ENCODE results near the gene RTN4IP1.
"Not testable (repeated sequence)": the region's sequence is repeated elsewhere in the genome, so short reads cannot be mapped to it uniquely, and the experiment has no call there.

Gene RTN4IP1

DNA sequence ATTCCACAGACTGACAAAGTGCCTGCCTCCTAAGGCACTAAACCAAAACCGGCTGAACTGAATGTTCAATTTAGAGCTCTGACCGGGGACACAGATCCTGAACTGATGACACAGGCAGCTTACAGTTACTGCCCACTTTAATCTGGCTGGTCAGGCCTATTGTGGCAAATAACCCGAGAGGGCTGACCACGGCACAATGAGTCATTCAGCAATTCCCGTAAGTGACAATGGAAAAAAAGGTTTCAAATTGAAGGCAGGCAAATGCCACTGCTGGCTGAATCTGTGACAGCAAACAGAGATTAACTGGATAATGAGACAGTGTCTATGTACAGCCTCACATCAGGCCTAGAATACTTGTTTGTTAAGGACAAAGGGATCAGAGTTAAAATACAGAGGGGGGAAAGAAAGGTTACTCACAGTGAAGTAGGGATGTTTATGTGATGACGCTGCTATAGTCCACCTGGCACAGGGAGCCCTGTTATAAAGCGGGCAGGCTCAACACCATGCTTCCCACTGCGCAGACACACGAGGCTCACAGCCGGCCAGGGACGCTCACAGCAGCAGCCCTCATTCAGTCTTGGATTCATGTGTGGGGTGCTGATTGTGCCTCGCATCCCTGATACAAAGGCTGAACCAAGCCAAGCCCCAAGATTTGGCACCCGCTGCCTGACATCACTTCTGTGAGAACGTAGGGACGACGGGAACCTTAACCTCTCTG lies 54.4 kb downstream of the RTN4IP1 start:
- no peak for DNase-seq

DNA sequence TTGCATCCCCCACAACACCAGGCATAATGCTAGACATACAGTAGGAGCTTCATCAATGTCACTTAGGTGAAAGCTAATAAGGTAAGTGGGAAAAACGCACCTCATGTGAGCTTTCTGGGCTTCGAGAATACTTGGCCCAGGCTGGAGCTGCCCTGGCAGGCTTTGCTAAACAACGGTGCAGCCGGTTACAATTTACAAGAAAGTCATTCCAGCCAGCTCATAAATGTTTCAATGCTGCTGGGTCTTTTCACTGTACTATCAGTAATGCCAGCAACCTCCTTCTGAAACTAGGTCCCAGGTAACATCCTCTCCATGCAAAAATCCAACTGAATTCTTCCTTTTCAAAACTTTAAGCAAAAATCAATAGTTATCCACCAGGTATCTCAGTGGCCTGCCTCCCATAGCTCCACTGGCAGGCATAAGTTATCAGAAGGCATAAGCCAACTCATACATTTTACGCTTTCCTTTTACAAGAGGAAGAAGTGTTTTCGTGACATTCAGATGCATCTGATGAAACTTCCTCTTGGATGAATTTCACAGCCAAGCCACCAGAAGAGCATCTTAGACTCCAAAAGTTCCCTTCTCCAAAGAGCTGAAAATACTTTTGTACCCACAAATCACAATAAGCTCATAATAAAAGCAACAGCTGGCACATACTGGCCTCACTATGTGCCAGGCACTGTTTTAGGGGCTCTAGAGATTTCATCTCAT lies 56.3 kb downstream of the RTN4IP1 start:
- no peak for DNase-seq

DNA sequence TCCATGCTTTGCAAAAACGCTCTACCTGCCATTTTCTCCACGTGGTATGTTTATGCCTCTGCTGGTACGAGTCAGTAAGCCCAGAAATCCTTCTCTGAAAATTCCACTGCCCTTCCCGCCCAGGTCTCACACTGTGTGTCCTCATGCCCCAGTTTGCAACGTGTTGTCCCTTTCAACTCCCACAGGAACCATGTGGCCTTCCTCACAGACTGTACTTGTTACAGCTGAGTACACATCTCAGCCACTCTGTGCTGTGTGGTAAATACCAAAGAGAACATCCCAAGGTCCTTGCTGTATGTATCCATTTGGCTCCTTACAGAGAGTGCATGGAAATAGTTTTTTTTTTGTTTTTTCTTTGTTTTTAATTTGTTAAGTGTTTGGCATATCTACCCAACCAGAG lies 56.9 kb downstream of the RTN4IP1 start:
- no peak for DNase-seq

DNA sequence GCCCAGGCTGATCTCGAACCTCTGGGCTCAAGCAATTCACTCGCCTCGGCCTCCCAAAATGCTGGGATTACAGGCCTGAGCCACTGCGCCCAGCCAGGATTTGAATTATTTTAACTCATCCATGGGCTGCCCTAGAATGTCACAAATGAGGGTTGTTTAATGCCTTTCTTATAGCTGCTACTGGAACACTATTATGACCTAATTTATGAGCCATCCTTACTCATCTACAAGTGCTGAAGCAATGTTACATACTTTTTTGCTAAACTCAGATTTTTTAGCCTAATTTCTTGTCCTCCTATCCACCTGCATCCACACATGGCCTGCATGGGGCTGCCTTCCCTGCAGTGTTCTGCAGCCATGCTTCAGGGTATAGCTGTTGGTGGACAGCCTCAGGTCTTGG lies 59.9 kb downstream of the RTN4IP1 start:
- no peak for DNase-seq

DNA sequence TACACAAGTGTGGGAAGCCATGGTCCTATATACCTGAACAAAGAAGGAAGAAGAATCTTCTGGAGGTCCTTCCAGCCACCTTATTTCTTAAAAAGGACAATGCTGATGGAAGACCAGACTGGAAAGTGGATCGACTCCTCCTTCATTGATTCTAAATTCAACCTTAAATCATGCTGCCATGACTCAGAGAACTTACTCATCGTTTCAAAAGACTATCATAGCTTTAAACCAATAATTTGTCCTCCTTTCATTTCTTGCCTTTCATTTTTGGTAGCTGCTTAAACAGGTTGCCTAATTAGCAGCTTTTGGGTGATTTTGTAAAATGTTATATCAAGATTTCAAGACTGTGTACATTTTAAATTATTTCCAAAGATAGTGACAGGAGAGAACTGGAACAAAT lies 60.8 kb downstream of the RTN4IP1 start:
- DNase-seq: no peak

DNA sequence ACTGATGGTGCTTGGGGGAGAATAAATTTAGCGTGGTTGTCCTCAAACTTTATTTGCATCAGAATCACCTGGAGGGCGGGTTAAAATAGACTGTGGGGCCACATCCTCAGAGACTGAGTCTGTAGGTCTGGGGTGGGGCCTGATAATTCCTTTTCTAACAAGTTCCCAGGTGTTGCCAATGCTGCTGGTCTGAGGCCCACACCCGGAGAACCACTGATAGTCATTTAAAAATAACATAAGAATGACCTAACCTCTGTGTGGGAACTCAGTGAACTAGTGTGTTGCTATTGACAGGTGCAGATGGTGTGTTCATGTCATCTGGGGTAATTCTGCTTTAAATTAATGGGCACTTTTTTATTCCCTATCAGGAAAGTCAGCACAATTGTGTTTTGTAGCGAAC lies 64.8 kb downstream of the RTN4IP1 start:
- no peak for DNase-seq

DNA sequence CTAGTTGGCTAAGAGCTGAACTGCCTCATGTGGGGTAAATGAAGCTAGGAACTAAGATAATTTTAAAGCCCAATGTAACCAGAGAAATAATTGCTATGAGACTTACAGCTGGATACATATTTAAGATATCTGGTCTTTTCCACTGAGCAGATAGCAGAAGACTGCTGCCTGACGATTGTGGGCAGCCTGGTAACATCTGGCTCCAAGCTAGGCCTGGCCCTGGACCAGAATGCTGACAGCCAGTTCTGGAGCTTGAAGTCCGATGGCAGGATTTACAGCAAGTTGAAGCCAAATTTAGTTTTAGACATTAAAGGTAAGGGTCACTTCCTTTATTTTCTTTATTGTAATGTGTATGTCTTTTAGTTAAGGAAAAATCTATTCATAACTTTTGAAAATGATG lies 65.7 kb downstream of the RTN4IP1 start:
- no peak for DNase-seq

DNA sequence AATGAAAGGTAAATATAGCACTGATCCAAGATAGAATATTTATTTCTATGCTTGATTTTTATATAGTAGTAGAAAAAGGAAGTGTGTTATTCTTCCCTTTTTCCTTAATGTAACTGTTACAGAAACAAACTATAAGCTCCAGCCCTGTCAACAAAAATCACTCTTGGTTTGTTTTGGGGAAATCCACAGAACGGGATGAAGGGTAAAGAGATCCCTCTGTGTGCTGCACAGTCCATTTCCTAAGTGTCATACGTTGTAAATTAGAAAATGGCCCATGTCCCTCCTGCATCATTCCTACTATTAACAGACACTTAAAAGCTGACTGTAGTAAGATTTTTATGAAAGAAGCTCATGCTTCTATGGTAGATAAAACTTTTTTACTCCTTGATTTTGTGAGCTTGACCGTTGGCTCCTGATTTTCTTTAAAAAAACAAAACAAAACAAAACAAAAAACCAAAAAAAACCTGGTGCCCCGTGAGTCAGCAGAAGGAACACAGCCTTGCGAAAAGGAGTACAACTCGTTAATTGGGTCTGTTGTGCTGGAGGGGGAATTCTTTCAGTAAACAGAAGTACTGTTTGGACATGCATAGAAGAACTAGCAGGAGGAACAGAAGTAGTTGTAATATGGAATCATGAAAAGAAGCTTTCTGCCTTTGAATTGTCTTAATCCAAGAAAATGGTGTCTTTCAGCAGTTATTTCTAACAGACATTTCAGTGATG lies 67.5 kb downstream of the RTN4IP1 start:
- DNase-seq: no peak

DNA sequence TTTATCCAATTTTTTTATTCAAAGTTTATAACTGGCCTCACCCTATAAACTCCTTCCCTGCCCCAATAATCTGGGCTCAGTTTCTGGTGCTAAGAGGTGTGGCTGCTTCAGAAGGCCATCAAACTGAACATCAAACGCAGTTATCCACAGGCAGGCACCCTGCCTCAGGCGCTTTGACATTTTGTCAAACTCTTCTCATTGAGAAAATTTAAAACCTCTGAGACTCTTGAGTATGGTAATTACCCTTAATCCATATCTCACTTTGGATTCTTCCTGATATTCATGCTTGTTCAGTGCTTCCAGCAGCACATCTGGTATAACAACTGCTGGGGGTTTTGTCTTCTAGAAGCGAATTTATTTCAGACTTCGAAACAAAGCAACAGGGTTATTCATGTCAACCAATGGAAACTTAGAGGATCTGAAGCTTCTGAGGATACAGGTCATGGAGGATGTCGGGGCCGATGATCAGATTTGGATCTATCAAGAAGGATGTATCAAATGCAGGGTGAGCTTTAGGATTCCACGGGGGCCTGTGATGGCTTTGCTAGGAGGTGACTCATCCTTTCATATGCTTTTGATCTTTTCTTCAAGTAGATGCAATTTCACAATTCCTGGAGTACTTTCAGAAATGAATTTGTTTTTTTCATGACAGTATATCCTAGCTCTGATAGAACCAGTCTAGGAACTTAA lies 68.2 kb downstream of the RTN4IP1 start:
- peak in 1 of 2 experiments; percentile 31 for DNase-seq

DNA sequence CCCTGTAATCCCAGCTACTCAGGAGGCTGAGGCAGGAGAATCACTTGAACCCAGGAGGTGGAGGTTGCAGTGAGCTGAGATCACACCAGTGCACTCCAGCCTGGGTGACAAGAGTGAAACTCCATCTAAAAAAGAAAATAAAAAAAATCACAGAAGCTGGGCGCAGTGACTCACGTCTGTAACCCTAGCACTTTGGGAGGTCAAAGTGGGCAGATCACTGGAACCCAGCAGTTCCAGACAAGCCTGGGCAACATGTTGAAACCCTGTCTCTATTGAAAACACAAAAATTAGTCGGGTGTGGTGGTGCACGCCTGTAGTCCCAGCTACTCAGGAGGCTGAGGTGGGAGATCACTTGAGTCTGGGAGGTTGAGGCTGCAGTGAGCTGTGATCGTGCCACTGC lies 69.6 kb downstream of the RTN4IP1 start:
- DNase-seq: not testable (repeated sequence)

DNA sequence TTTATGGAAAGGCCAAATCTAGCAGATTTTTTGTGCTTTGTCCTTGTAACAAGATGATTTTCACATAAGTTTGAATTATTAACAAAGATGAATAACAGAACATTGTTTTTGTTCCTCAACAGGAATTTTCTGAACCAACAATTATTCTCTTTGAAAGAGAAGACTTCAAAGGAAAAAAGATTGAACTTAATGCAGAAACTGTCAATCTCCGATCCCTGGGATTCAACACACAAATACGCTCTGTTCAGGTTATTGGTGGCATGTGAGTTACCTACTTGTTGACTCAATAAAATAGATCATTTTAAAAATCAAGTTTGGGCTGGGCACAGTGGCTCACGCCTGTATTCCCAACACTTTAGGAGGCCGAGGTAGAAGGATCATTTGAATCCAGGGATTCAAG lies 70.9 kb downstream of the RTN4IP1 start:
- no peak for DNase-seq

DNA sequence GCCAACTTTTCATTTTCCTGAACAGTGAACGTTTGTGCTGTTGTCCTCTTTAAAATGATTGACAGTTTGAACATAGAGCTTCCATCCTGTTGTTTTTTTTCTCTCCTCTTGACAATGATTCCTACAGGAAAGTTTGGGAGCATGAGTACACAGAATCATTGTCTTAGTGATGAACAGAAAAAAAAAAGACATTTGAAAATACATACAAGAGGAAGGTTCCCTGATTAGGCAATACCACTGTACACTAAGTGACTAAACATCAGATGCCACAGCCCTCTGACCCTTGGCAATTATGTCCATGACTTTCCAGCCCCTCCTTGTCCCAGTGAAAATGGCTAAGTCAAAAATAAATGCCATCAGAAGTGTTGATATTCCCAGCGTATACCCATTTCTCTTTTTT lies 71.5 kb downstream of the RTN4IP1 start:
- no peak for DNase-seq

DNA sequence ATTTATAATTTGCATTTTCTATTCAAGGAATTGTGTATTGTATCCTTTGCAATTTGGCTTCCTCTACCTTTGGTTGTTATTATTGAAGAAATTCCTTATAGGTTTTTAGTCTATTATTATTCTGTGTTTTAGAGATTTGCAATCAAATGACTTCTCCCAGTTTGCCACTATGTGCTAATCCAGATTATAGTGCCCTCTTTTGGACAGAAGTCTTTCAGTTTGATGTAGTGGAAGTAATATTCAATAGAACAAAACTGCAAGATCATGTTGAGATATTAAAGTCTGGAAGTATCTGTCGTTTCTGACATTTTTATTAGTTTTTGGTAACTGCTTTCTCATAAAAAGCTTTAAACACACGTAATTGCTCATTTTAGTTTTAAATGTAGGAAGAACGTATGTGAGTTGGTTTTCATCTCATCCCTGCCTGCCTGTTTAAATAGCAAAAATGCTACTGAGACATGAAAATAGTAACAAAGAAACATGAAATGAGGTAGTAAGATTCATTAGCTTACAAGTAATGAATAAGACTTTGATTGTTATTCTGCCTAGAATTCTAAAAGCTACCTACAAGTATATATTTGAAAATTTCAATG lies 72.8 kb downstream of the RTN4IP1 start:
- no peak for DNase-seq

DNA sequence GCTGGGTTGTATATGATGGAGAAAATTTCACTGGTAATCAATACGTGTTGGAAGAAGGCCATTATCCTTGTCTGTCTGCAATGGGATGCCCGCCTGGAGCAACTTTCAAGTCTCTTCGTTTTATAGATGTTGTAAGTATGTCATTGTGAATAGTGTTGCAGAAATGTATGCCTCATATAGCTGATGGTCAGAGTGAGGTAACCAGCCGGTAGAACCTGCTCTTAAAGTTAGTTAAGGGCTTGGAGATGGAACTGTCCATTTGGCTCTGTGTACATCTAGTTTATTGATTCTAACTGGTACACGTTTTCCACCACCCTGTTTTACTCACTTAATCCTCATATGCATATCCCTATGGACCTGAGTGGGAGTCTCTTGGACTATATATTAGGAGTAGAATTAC lies 73.5 kb downstream of the RTN4IP1 start:
- DNase-seq: no peak

DNA sequence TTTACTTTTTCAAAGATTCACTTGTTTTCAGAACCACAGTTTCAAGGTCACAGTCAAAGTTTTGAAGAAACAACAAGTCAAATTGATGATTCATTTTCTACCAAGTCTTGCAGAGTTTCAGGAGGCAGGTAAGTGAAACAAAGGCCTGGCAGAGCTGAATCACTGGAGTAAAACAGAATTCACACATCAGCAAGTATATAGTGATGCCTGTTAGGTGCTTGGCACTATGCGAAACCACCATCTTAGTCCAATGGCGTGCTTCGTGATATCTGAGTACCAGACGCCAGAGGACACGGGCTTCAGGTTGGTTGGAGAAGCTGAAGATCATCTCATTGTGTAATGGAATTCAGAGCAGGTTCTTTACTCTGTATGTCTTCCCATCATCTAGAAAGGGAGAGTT lies 75.9 kb downstream of the RTN4IP1 start:
- peak; percentile 53 to 58 for DNase-seq

DNA sequence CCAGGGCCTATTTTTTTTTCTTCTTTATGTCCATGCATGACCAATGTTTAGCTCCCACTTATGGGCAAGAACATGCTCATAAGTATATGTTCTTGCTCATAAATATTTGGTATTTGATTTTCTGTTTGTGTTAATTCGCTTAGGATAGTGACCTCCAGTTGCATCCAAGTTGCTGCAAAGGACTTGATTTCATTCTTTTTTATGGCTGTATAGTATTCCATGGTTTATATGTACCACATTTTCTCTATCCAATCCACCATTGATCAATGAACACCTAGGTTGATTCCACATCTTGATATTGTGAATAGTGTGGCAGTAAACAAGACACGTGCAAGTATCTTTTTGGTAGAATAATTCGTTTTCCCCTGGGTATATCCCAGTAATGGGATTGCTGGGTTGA lies 78.1 kb downstream of the RTN4IP1 start:
- DNase-seq: no peak

DNA sequence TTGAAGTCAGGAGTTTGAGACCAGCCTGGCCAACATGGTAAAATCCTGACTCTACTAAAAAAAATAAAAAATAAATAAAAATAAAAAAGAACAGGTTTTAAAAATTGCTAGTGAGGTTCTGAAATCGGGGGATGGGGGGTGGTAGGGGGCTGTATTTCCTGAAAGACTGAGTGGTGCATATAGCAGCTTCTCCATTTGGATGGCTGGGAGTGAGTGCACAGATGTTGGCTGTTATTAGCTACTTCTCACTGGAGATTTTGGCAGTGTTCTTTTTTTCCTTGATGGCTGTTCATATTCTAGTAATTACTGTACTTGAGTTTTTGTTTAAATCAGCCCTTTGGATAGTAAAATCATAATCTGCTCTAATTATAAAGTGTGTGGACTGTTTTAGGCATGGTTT lies 79.8 kb downstream of the RTN4IP1 start:
- no peak for DNase-seq

DNA sequence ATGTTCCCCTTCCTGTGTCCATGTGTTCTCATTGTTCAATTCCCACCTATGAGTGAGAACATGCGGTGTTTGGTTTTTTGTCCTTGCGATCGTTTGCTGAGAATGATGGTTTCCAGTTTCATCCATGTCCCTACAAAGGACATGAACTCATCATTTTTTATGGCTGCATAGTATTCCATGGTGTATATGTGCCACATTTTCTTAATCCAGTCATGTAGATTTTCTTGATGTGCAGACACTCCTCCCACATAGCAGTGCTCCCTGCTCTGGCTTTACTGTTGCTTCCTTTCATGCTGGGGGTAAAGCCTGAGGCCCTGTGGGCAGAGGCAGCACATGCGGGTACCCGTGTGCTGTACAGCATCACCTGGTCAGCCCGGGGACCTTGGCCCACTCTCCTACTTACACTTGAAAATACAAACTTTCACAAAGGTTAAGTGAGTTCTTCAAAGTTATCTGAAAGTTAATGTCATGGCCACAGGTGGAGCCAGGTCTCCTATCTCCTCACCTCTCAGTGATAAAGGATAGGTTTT lies 80.3 kb downstream of the RTN4IP1 start:
- DNase-seq: not testable (repeated sequence)

DNA sequence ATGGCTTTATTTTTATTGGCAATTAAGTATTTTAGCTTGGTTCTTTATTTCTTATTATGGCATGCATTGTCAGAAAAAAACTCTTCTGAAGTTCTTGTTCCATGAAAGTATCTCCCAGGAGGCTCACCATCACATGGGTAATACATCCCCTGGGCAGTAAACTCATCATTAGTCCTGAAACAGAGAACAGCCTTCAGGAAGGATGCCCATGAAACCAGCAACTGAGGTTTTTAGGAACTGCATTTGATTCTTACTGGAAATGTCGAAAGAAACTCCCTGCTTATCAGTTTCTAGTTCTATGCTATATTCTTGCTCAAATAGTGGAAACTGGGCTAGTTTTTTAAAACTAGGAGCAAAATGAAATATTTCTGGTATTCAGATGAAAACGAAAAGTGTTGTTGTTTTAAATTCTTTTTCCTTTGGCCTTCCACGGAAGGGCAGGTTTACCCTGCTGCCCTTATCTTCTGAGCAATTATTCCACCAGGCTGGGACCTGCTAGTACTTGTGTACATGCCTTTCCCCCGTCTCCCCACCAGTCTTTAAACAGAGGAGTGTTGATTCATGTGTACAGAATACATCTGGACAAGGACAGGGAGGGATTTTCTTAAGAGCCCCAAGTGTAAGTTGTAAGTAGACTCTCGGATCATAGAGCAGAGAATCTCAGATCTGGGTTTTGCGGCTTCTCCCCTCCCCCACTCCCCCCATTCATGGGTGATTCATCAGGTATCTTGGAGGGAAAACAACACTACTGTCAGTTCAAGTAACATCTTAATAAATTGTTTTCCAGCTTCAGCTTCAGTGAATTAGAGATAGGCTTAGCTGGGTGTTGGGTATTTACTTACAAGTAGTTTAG lies 81.5 kb downstream of the RTN4IP1 start:
- peak; percentile 59 to 64 for DNase-seq

DNA sequence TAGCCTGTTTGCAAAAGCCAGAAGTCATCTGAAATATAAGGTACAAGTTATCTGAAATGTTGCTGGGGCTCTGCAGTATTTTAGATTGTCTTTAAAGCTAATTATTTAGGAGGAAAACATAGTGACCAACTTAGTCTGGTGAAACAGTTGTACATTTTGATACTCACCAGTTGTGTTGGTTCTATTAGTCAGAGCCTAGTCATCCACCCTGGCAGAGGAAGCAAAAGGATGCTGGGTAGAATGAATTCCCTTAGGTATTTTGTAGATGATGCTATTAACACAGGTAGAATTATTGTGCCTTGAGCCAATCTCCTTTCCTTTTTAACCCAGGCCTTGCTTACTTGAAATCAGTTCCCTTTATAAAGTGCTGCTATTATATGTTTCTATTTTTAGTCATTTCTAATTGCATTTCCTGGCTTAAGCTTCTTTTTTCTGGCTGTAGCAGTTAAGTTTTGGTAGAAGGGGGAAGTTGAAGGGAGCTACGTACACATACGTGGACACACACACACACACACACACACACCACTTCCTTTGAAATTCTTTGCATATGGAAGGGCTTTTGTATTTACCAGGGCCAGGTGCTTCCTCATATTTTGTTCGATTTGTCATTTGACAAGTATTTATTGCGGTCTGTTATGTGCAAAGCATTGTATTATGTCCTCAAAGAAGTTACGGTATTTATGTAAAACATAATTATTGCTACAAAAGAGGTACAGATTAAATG lies 82.4 kb downstream of the RTN4IP1 start:
- no peak for DNase-seq

DNA sequence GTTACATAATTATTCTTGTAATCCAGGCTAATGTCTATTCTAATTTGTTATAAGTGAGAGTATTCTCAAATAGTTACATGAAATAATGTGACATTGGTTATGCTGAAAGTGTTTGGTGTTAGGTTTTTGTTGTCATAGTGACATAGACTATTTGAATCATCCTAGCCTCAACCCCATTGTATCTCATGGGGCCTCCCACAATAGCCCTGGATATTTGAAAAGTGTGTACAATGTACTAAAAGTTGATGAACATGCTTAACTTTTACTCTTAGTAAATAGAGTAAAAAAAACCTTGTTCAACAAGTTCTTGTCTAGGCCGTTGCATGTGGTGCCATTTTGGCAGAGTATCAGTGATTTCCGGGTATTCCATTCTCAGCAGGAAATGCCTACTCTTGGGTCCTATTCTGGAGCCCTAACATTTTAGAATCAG lies 83.0 kb downstream of the RTN4IP1 start:
- DNase-seq: no peak
